ENCODE results near the gene UAP1L1. TPM values are rescaled to one million over a fixed set of nuclear protein-coding genes. Genes with fewer than 3 reads are reported as not detected.
A peak's percentile ranks its signal among the peaks of the same experiment; 100 is the strongest.

The UAP1L1 gene
- total and polyA plus RNA-seq, 9 of the 15 experiments (the other 6 are each of a cell fraction or from before 2014, with no cell fraction given), result 0.20 to 8.6 (median 3.7) TPM

DNA sequence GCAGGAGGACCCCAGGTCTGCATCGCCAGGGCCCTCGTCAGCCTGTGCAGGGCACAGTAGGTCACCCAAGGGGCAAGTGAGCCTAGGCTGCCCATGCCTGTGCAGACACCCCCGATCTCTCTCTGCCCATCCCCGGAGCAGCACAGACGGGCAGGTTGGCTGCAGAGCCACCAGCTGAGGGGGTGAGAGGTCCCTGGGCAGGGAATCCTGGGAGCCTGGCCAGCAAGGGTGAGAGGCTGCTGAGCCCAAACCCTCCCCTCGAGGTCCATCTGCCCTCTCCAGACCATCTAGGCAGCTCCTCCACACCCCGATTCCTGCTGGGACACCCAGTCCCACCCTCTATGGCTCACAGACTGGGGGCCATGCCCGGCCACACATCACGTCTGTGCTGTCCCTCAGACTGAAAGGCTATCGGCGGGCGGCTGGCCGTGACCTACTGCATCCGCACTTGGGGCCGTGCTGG lies 40.0 kb downstream of the UAP1L1 start:
- Histone ChIP-seq H3K4me2 (ENCODE audit: insufficient read depth, low read length) (no peak overlapping the region), H3K27me3 (ENCODE audit: control insufficient read depth in 2 of 2, insufficient read depth in 2 of 2, low read length in 2 of 2) (no peaks in the 10 kb centered on the region), H3K9me3 (replicated peaks; ENCODE audit: control insufficient read depth, insufficient read depth, low read depth, low read length) (no peaks in the 10 kb centered on the region), H3K9ac (ENCODE audit: insufficient read depth in 1 of 2, low read depth in 2 of 2, low read length in 2 of 2) (peak overlapping the region in 1 of 2 experiments; percentile 85; a peak in 2 of 4 replicates), H3K4me3 (no peak overlapping the region), H2AFZ (ENCODE audit: low read depth, low read length) (no peak overlapping the region), H3K36me3 (ENCODE audit: control insufficient read depth, insufficient read depth, low read length) (peaks cover 13% of the 10 kb centered on the region; the same call in 2 of the 3 replicates), H3K4me1 (replicated peaks in 1 of 2; ENCODE audit: control insufficient read depth in 2 of 2, insufficient read depth in 2 of 2, low read length in 2 of 2) (peaks cover 20 to 54% of the 10 kb centered on the region in 2 experiments), H3K9me1 (ENCODE audit: control insufficient read depth, insufficient read depth, low read length) (no peaks in the 10 kb centered on the region), H3K79me2 (ENCODE audit: control insufficient read depth, insufficient read depth, low read length) (peaks cover 27% of the 10 kb centered on the region), H4K20me1 (replicated peaks; ENCODE audit: control insufficient read depth, insufficient read depth, low read length) (no peaks in the 10 kb centered on the region), H3K27ac (ENCODE audit: extremely low read depth, low read depth, low read length) (no peak overlapping the region)
- no TSS peak for BruUV-seq (replicated peaks)
- ChIA-PET CTCF (ENCODE audit: low intra/inter-chr PET ratio) (no interaction called here), POLR2A (interaction anchor here (1.0 kb wide), 1 partner anchor 10 kb away, joined by 3 read pairs; no protein-coding TSS in a partner anchor)
- TF ChIP-seq KLF6 (CRISPR knock-in tag; IDR thresholded peaks at IDR 0.05; ENCODE audit: borderline replicate concordance), result no peak
- no peak for TF ChIP-seq GABPB2 (CRISPR knock-in tag; conservative IDR thresholded peaks at IDR 0.05)
- TF ChIP-seq POLR2G (IDR thresholded peaks at IDR 0.05; ENCODE audit: low read depth, low read length), result peak; percentile 73
- TF ChIP-seq KDM5B (IDR thresholded peaks at IDR 0.05; ENCODE audit: insufficient replicate concordance, low read depth, low read length), result peak; percentile 21
- no peak for TF ChIP-seq XRCC3 (IDR thresholded peaks at IDR 0.05)
- TF ChIP-seq, protein P1, sequence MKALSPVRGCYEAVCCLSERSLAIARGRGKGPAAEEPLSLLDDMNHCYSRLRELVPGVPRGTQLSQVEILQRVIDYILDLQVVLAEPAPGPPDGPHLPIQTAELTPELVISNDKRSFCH (CRISPR knock-in tag; IDR thresholded peaks at IDR 0.05), result no peak
- TF ChIP-seq, protein P1 (tag; IDR thresholded peaks at IDR 0.05), result no peak
- no peak for TF ChIP-seq ZNF41 (CRISPR knock-in tag; conservative IDR thresholded peaks at IDR 0.05)
- FAIRE-seq, result no peak
- ATAC-seq, result no peak
- intact Hi-C loops (cut with micrococcal nuclease) (loop anchor here (5.0 kb wide), 1 partner anchor 65 kb away; the partner anchor contains the start of gene ENTPD2), in situ Hi-C loops (cut with MboI) (no loop called here)
- WGBS (ENCODE audit: insufficient coverage, low coverage, missing lambda C conversion rate), result 86% methylated on average over 14 of the region's 15 CpGs
- DNase-seq (ENCODE audit: extremely low read depth in 1 of 4, low spot score in 3 of 4), result no peak

Measured in K562 (cell line).